Stimulated activated CD4-positive, alpha-beta T cell treated with anti-CD3 and anti-CD28 coated beads, Interleukin-12 subunit alpha, Interleukin-12 subunit beta, amount 100 ng/mL, for 48 hours (primary cell): ENCODE data around the gene MCL1.

Experiments
- DNase-seq, 3 donors: peaks; one replicate each; pipeline ENCODE4 v3.0.0-alpha.2; 2020; ENCODE audit warnings: low read depth in 2 of 3, low spot score in 1 of 3

Gene MCL1

GRCh38 chr1:150557813-150558212, 21.6 kb downstream of the MCL1 start:
- DNase-seq = no peak

GRCh38 chr1:150557065-150557600, 22.3 kb downstream of the MCL1 start:
- no peak for DNase-seq

DNA sequence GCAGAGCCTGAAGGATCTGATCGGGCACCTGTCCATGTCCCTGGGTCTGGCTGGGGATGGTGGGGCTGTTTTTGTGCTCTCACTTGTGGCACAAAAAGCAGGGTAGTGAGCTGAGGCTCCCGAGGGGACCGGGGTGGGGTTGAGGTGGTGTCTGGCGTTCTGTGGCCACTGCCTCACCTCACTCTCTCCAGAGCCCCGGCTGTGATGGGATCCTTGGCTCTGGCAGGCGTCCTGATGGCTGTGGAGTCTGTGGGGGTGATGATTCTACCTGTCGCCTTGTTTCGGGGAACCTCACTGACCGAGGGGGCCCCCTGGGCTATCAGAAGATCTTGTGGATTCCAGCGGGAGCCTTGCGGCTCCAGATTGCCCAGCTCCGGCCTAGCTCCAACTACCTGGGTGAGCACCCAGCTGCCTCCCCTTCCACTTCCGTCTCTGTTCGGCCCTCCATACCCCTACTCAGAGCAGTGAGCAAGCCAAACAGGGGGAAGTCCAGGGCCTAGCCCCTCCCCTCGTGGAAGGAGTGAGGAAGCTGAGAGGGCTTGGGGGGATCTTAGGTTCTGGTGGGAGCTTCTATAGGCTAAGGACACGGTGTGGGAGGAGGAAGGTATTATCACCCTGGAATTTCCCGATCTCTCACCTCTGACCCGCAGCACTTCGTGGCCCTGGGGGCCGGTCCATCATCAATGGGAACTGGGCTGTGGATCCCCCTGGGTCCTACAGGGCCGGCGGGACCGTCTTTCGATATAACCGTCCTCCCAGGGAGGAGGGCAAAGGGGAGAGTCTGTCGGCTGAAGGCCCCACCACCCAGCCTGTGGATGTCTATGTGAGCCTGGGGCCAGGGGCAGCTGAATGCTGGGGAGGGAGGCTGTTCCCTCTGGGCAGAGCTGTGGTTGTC, 23.2 kb downstream of the MCL1 start:
- DNase-seq = no peak

DNA sequence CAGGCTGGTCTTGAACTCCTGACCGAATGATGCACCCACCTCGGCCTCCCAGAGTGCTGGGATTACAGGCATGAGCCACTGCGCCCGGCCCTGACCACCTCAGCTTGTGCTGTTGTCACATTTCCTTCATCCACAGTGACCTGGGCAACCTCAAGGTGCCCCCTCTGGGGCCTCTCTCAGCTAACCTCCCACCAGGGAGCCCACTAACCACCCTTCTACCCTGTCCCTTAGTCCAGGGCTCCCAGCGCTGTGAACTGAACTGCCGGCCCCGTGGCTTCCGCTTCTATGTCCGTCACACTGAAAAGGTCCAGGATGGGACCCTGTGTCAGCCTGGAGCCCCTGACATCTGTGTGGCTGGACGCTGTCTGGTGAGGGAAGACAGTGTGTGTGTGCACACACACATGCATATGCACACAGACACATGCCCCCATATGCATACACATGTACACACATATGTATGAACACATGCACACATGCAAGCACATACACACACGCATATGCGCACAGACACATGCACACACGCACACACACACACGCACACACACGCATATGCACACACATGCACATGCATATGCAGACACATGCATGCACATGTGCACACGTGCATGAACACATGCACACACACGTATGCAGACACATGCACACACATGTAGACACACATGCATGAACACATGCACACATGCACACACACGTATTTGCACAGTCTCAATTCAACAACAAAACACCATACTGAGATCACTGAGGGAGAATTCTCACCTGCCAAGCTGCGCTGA, 24.0 kb downstream of the MCL1 start:
- no peak for DNase-seq

DNA sequence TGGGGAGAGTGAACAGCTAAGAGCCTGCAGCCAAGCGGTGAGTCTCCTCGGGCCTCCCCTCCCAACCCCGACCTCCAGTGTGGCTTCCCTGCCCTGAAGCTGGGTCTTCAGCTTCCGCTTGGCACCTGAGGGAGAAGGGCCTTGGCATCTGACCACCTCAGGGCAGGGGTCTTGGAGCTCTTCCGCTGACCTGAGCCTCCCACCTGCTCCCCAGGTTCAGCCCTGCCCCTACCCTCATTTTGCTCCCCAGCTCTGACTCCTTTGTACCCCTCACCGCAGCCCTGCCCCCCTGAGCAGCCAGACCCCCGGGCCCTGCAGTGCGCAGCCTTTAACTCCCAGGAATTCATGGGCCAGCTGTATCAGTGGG, 25.3 kb downstream of the MCL1 start:
- DNase-seq = no peak

DNA sequence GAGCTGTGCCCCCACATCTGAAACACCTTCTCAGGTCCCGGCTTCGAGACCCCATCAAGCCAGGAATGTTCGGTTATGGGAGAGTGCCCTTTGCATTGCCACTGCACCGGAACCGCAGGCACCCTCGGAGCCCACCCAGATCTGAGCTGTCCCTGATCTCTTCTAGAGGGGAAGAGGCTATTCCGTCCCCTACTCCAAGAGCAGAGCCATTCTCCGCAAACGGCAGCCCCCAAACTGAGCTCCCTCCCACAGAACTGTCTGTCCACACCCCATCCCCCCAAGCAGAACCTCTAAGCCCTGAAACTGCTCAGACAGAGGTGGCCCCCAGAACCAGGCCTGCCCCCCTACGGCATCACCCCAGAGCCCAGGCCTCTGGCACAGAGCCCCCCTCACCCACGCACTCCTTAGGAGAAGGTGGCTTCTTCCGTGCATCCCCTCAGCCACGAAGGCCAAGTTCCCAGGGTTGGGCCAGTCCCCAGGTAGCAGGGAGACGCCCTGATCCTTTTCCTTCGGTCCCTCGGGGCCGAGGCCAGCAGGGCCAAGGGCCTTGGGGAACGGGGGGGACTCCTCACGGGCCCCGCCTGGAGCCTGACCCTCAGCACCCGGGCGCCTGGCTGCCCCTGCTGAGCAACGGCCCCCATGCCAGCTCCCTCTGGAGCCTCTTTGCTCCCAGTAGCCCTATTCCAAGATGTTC, 25.9 kb downstream of the MCL1 start:
- no peak for DNase-seq

DNA sequence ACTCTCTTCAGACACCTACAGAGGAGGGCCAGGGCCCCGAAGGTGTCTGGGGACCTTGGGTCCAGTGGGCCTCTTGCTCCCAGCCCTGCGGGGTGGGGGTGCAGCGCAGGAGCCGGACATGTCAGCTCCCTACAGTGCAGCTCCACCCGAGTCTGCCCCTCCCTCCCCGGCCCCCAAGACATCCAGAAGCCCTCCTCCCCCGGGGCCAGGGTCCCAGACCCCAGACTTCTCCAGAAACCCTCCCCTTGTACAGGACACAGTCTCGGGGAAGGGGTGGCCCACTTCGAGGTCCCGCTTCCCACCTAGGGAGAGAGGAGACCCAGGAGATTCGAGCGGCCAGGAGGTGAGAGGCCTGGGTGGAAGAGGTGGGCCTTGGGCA, 26.5 kb downstream of the MCL1 start:
- DNase-seq = no peak

DNA sequence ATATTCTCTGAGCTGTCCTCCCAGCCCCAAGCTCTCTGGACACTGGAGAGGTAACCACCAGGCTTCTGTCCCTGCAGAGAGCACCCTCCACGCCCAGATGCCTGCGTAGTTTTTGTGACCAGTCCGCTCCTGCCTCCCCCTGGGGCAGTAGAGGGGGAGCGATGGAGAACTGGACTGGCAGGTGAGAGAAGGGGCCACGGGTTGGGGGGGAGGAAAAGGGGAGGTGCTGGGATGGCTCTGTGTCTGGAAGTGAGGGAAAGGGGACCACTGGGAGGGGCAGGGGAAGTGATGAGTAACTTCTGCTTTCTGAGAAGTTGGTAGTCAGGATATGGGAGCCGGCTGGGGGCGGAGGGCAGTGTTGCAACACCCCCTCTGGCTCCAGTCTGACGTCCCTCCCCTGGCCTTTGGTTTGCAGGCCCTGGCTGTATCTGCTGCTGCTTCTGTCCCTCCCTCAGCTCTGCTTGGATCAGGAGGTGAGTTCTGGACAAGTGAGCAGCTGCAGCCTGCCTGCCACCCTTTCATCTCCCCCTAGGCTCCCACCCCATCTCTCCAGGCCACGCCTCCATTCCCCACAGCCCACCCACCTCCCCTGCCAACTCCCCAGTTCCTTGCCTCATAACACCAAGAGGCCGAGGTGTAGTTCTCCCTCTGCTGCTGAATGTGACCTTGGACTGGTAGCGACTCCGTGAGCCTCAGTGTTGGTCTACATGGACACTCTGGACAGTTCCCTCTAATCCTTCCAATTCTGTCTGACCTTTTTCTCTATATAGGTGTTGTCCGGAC, 27.1 kb downstream of the MCL1 start:
- DNase-seq = no peak

GRCh38 chr1:150551784-150552127, 27.7 kb downstream of the MCL1 start:
- no peak for DNase-seq

DNA sequence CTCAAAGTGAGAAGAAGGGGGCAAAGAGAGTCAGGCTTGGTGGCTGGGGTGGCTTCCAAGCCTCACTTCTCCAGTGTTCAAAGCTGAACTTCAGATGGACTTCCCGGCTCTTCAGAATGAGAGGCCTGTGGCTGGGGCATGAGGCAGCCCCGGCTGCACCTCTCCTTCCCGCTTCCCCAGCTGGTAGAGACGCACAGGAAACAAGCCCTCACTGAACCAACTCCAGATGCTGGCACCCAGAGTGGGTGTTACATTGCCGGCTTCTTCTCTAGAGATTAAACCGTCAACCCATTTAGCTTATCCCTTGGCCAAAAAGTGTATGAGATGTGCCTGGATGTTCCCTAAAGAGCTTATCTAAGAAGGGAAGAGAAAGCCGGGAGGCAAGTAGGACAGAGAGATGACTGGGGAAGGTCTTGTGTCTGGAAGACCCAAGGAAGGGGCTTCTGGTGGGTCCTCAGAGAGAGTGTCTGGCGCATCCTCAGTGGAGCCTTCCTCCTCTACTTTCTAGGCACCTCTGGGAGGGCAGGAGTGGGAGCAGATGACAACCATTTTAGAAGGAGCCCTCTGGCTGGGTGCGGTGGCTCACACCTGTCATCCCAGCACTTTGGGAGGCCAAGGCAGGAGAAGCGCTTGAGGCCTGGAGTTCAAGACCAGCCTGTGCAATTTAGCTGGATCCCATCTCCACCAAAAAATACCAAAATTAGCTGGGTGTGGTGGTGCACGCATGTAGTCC, 28.2 kb downstream of the MCL1 start:
- no peak for DNase-seq

DNA sequence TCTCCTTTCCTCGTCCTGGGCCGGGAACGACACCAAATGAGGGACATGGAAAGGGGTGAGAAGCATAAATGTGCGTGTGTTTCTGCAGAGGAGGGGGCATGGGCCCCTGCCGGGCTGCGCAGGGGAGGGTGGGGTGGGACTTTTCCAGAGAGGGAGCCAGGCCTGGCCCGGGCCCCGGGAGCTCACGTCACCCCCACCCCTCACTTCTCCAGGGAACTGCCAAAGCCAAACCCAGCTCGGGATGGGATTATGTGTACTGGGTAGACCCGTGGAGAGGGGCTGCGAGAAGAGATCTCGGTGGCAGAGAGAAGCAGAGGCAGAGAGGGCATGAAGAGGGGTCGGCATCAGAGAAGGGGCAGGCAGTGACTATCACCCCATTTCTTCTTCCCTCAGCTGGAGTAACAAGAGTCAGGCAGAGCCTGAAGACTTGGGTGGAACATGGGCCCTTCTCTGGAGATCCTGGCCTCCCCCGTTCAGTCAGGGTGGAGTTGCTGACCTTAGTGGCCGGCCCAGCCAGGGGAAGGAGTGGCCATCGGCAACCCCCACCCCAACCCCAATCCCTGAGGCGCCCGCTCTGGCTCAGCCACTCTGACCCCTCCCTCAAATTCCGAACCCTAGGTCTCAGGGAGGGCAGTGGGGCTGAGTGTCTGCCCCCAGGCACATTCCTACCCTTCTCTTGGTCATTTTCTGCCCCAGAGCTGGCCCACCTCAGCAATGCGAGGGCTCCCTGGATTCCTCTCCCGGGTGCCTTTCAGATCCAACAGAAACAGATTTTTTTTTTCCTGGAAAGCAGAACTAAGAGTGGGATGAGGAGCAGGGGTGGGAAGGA, 29.0 kb downstream of the MCL1 start:
- no peak for DNase-seq

GRCh38 chr1:150549496-150550221, 29.8 kb downstream of the MCL1 start:
- DNase-seq = no peak

DNA sequence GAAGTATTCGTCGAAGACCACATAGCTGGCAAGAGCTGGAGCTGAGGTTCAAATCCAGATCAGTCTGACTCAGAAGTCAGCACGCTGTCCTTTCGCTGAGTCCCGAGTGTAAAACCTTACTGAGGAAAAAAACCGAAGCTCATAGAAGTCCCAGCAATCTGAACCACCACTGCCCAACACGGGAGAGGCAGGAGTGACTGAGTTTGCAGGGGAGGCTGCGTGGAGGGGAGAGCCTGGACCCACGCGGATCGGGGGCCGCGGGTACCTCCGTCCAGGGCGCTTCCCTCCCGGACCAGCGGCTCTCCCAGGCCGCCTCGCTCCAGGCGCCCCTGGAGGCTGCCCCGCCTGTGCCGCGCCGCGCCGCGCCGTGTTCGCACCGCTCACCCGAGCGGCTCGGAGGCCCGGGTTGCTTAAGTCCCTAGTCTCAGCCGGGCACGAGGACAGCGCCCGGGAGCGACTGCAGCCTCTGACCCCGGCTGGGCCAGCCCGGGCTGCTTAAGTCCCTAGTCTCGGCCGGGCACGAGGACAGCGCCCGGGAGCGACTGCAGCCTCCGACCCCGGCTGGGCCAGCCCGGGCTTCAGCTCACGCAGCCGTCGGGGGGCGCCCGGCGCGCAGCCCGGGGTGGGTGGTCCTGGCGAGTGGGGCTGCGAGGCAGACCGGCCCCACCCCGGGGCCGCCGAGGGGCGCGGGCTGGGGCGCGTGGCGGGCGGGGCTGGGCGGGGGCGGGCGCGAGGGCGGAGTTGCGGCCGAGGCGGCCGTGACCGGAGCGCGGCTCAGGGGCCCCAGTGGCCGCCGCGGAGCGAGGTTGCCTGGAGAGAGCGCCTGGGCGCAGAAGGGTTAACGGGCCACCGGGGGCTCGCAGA, 30.5 kb downstream of the MCL1 start, which contains the start of gene ADAMTSL4:
ADAMTSL4 (plus strand) TSS at position 777 of the 864 bp plus-strand sequence. CDS start 2,881 bp downstream, outside the sequence.
- no peak for DNase-seq

GRCh38 chr1:150548324-150548631, 31.1 kb downstream of the MCL1 start:
- no peak for DNase-seq

DNA sequence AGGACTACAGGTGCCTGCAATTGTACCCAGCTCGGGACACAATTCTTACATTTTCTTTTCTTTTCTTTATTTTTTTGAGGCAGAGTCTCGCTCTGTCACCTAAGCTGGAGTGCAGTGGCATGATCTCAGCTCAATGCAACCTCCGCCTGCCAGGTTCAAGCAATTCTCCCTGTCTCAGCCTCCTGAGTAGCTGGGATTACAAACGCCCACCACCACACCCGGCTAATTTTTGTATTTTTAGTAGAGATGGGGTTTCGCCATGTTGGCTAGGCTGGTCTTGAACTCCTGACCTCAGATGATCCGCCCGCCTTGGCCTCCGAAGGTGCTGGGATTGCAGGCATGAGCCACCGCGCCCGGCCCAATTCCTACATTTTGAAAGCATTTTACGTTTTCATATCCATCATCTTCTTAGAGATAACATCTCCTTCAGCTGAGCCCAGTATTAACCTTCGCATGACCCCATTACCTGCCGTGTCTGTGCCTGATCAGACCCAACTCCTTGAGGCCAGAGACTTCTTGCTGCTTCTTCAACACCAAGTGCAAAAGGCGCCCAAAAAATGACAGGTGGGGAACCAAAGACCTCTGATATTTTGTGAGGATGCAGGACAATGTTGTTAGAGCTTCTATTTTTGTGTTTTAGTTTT, 33.0 kb downstream of the MCL1 start:
- no peak for DNase-seq

- DNase-seq = no peak
Measured at GRCh38 chr1:150545486-150546032, 33.9 kb downstream of the MCL1 start.

GRCh38 chr1:150544204-150544603, 35.2 kb downstream of the MCL1 start:
- no peak for DNase-seq
